Stomach (tissue), 4 donors: Measurements from ENCODE around the gene DZIP1.

Experiments
- CTCF ChIP-seq, 7 experiments: fragments of 450-650 bp in 4 of 7; fragments of 200-600 bp in 3 of 7; sonication (generic) in 3 of 7; IDR thresholded peaks; one replicate each; pipeline ENCODE4 v1.5.1; 2016 to 2019; ENCODE audit warnings: antibody characterized with exemption in 7 of 7, control low read depth in 2 of 7, mild to moderate bottlenecking in 1 of 7
- EP300 ChIP-seq: sonication (generic); formaldehyde crosslinking; IDR thresholded peaks from one replicate; pipeline ENCODE4 v1.6.1; 2017; ENCODE audit warnings: antibody characterized with exemption
- POLR2A ChIP-seq, 4 donors: fragments of 450-650 bp; IDR thresholded peaks; one replicate each; pipeline ENCODE4 v1.6.1; 2016; ENCODE audit warnings: antibody characterized with exemption in 4 of 4, control low read depth in 2 of 4, mild to moderate bottlenecking in 1 of 4, moderate library complexity in 1 of 4

GRCh38 chr13:95642028-95642621 is 2.4 kb downstream of the DZIP1 start:
- TF ChIP-seq CTCF (IDR thresholded peaks at IDR 0.05) (no peak), EP300 (no peak), POLR2A (IDR thresholded peaks at IDR 0.05) (no peak)
